GM12878 (cell line): Measurements from ENCODE around the gene ARID3B. TPM values are rescaled to one million over a fixed set of nuclear protein-coding genes. Genes with fewer than 3 reads are reported as not detected.
A peak's percentile ranks its signal among the peaks of the same experiment; 100 is the strongest.

ENCODE experiments used
- ATAC-seq: fragments of 200-7000 bp; cut with Tn5 transposase; 3 replicates; pipeline ENCODE4 v1.9.1; 2020; ENCODE audit warnings: mild to moderate bottlenecking, moderate library complexity
- BruUV-seq: library from RNA; stranded (reverse); fragments of 400-500 nt; replicated peaks from 2 replicates; lab custom pipeline; 2021; lab: Mats Ljungman, UMichigan
- CTCF ChIA-PET: fragments of 300-600 bp; sonication (Branson Sonifier 250); formaldehyde crosslinking; extraction: SDS; loops from one replicate; lab custom pipeline; 2021; ENCODE audit warnings: inconsistent platforms; lab: Yijun Ruan, JAX
- POLR2A ChIA-PET: fragments of 350-600 bp; formaldehyde crosslinking; extraction: SDS; loops from one replicate; lab custom pipeline; 2021; ENCODE audit warnings: inconsistent platforms; lab: Charles Lee
- RAD21 ChIA-PET: fragments of 300-600 bp; sonication (Branson Sonifier 250); formaldehyde crosslinking; loops from one replicate; lab custom pipeline; 2023; ENCODE audit warnings: antibody characterized with exemption; ENCODE audit not compliant: unreplicated experiment; lab: Charles Lee
- SMC1A ChIA-PET: fragments of 300-600 bp; sonication (Branson Sonifier 250); formaldehyde crosslinking; loops from one replicate; lab custom pipeline; 2023; ENCODE audit not compliant: unreplicated experiment, uncharacterized antibody; lab: Charles Lee
- DNase-seq: peaks from one replicate; pipeline ENCODE4 v3.0.0-alpha.2; 2011; ENCODE audit warnings: low read depth, low spot score
- FAIRE-seq: peaks from 3 replicates; lab custom pipeline; 2011; peaks lifted over from hg19 to GRCh38; lab: Jason Lieb, UNC
- H2AFZ ChIP-seq: 2 replicates; pipeline ENCODE4 v1.6.0; 2011; ENCODE audit warnings: low read depth, low read length, control low read depth; ENCODE audit not compliant: control insufficient read depth
- H3K27ac ChIP-seq: 2 replicates; pipeline ENCODE4 v1.5.1; 2011; ENCODE audit warnings: control low read depth; ENCODE audit not compliant: control insufficient read depth, insufficient read depth
- H3K27me3 ChIP-seq, 2 experiments: replicated peaks in 1 of 2; 2 replicates each; pipeline versions ENCODE4 v1.6.0 to v1.6.1; 2011; ENCODE audit warnings: low read length in 1 of 2; ENCODE audit not compliant: control insufficient read depth in 2 of 2, insufficient read depth in 2 of 2
- H3K36me3 ChIP-seq, 2 experiments: 2 replicates each; pipeline ENCODE4 v1.5.1; 2011; ENCODE audit warnings: low read length in 1 of 2; ENCODE audit not compliant: control insufficient read depth in 2 of 2, insufficient read depth in 2 of 2
- H3K4me1 ChIP-seq: 2 replicates; pipeline ENCODE4 v1.6.1; 2011; ENCODE audit warnings: mild to moderate bottlenecking, low read length, moderate library complexity, mixed read lengths; ENCODE audit not compliant: control insufficient read depth, insufficient read depth
- H3K4me2 ChIP-seq: 2 replicates; pipeline ENCODE4 v1.6.0; 2011; ENCODE audit warnings: control low read depth; ENCODE audit not compliant: control insufficient read depth, insufficient read depth
- H3K4me3 ChIP-seq: fragments of 200-600 bp; sonication (generic); 2 replicates; pipeline ENCODE4 v1.5.1; 2016
- H3K79me2 ChIP-seq: 2 replicates; pipeline ENCODE4 v1.6.0; 2011; ENCODE audit warnings: low read length; ENCODE audit not compliant: control insufficient read depth, insufficient read depth
- H3K9ac ChIP-seq: 2 replicates; pipeline ENCODE4 v1.8.0; 2011; ENCODE audit warnings: low read length, control low read depth, mixed read lengths; ENCODE audit not compliant: control insufficient read depth, insufficient read depth
- H3K9me3 ChIP-seq: replicated peaks from 3 replicates; pipeline ENCODE4 v1.5.1; 2011; ENCODE audit warnings: mild to moderate bottlenecking, low read length; ENCODE audit not compliant: control insufficient read depth, insufficient read depth
- H4K20me1 ChIP-seq: 2 replicates; pipeline ENCODE4 v1.6.0; 2011; ENCODE audit not compliant: control insufficient read depth, insufficient read depth
- ASH2L ChIP-seq: fragments of 300-600, 200-600 bp; sonication (generic); IDR thresholded peaks from 2 replicates; pipeline ENCODE4 v1.6.1; 2017; ENCODE audit warnings: low read depth, mild to moderate bottlenecking, borderline replicate concordance
- CHD2 ChIP-seq: IDR thresholded peaks from 2 replicates; pipeline ENCODE4 v1.6.1; 2011; ENCODE audit warnings: low read depth, low read length, improper control_type of control experiment, borderline replicate concordance
- EED ChIP-seq: sonication (generic); IDR thresholded peaks from 2 replicates; pipeline ENCODE4 v1.6.1; 2016; ENCODE audit warnings: antibody characterized with exemption, low read depth
- ELK1 ChIP-seq: IDR thresholded peaks from 2 replicates; pipeline ENCODE4 v1.6.1; 2012; ENCODE audit warnings: low read depth, low read length, improper control_type of control experiment
- EP300 ChIP-seq, 2 experiments: fragments of 150-350 bp in 1 of 2; IDR thresholded peaks; 2 replicates each; pipeline ENCODE4 v1.6.1; 2011 to 2012; ENCODE audit warnings: low read depth in 2 of 2, low read length in 2 of 2, borderline replicate concordance in 1 of 2, improper control_type of control experiment in 1 of 2, inconsistent platforms in 1 of 2; ENCODE audit not compliant: control insufficient read depth in 1 of 2
- ESRRA ChIP-seq: IDR thresholded peaks from 2 replicates; pipeline ENCODE4 v1.6.1; 2012; ENCODE audit warnings: mild to moderate bottlenecking, low read length, improper control_type of control experiment
- HCFC1 ChIP-seq: fragments of 150-350 bp; IDR thresholded peaks from 2 replicates; pipeline ENCODE4 v1.6.1; 2014; ENCODE audit warnings: low read length
- HDGF ChIP-seq: fragments of 450-650 bp; IDR thresholded peaks from 2 replicates; pipeline ENCODE4 v1.6.1; 2016; ENCODE audit warnings: antibody characterized with exemption
- MEF2B ChIP-seq: fragments of 450-650 bp; IDR thresholded peaks from 2 replicates; pipeline ENCODE4 v1.6.1; 2018; ENCODE audit warnings: mild to moderate bottlenecking, moderate library complexity; ENCODE audit not compliant: partially characterized antibody, poor library complexity, severe bottlenecking
- NFYA ChIP-seq: IDR thresholded peaks from 2 replicates; pipeline ENCODE4 v1.6.1; 2011; ENCODE audit warnings: low read depth, mild to moderate bottlenecking, low read length, improper control_type of control experiment, borderline replicate concordance
- NR2F1 ChIP-seq: fragments of 450-650 bp; conservative IDR thresholded peaks from 2 replicates; pipeline ENCODE4 v1.6.1; 2017; ENCODE audit warnings: mild to moderate bottlenecking
- PML ChIP-seq: IDR thresholded peaks from 2 replicates; pipeline ENCODE4 v1.6.1; 2012; ENCODE audit warnings: low read length, inconsistent platforms
- POLR2A ChIP-seq: IDR thresholded peaks from 2 replicates; pipeline ENCODE4 v1.6.1; 2011; ENCODE audit warnings: low read depth, mild to moderate bottlenecking, low read length
- RFX5 ChIP-seq: IDR thresholded peaks from 2 replicates; pipeline ENCODE4 v1.6.1; 2011; ENCODE audit warnings: low read depth, low read length, improper control_type of control experiment
- STAT3 ChIP-seq: IDR thresholded peaks from 2 replicates; pipeline ENCODE4 v1.6.1; 2011; ENCODE audit warnings: low read depth, low read length, improper control_type of control experiment
- TARDBP ChIP-seq: IDR thresholded peaks from 2 replicates; pipeline ENCODE4 v1.6.1; 2016; ENCODE audit warnings: borderline replicate concordance
- TCF3 ChIP-seq: IDR thresholded peaks from 2 replicates; pipeline ENCODE4 v1.6.1; 2012; ENCODE audit warnings: low read depth, mild to moderate bottlenecking, low read length, borderline replicate concordance; ENCODE audit not compliant: insufficient read depth
- WGBS: methylation state at CpG from one replicate; pipeline ENCODE4 v1.1.6; 2016; ENCODE audit warnings: low lambda C conversion rate; ENCODE audit not compliant: insufficient replicate concordance, insufficient coverage; ENCODE audit errors: missing lambda C conversion rate; 5-methylcytosine and 5-hydroxymethylcytosine counted together
- in situ Hi-C: fragments of 300-500 bp; cut with MboI; formaldehyde crosslinking; loops from 9 replicates; pipeline ENCODE4 v1.14.3; 2018; ENCODE audit warnings: mixed read lengths
- intact Hi-C: fragments of 100-400 bp; cut with micrococcal nuclease; formaldehyde crosslinking; loops from one replicate; pipeline ENCODE4 v1.14.2; 2022; ENCODE audit not compliant: unreplicated experiment
- polyA plus RNA-seq, 11 experiments: library from polyadenylated mRNA; depleted of rRNA in 4 of 11; unstranded in 6 of 11; stranded (reverse) in 5 of 11; fragments of >200 nt; fragmentation: Nextera tagmentation in 4 of 11; fragmentation: Illumina TruSeq in 1 of 11; extraction: Ambion mirVana in 4 of 11; extraction: Trizol in 1 of 11; gene quantifications; 1 replicate in 1 of 11; 2 replicates in 10 of 11; pipeline versions ENCODE4 v1.2.1 to v1.2.3, GENCODE V29; 2011 to 2016; ENCODE audit warnings: inconsistent platforms in 2 of 11, missing spikeins in 2 of 11, low read depth in 1 of 11
- total RNA-seq, 4 experiments: library from RNA; depleted of rRNA in 3 of 4; stranded (reverse); fragments of >200 nt in 3 of 4; fragmentation: Illumina TruSeq in 1 of 4; extraction: Trizol in 1 of 4; gene quantifications; 2 replicates each; pipeline versions ENCODE4 v1.2.1 to v1.2.3, GENCODE V29; 2013 to 2021
- TF ChIP-seq, protein P1 (sequence below): IDR thresholded peaks from 2 replicates; pipeline ENCODE4 v1.6.1; 2011; ENCODE audit warnings: low read depth, low read length, improper control_type of control experiment, borderline replicate concordance
- TF ChIP-seq, protein P2 (sequence below): fragments of 450-650 bp; IDR thresholded peaks from 2 replicates; pipeline ENCODE4 v1.6.1; 2017; ENCODE audit warnings: antibody characterized with exemption, mild to moderate bottlenecking, moderate library complexity

ARID3B gene
- total and polyA plus RNA-seq, 10 of the 15 experiments (the other 5 are each of a cell fraction or from before 2014, with no cell fraction given), result 1.1 to 33.4 (median 24.0) TPM

DNA sequence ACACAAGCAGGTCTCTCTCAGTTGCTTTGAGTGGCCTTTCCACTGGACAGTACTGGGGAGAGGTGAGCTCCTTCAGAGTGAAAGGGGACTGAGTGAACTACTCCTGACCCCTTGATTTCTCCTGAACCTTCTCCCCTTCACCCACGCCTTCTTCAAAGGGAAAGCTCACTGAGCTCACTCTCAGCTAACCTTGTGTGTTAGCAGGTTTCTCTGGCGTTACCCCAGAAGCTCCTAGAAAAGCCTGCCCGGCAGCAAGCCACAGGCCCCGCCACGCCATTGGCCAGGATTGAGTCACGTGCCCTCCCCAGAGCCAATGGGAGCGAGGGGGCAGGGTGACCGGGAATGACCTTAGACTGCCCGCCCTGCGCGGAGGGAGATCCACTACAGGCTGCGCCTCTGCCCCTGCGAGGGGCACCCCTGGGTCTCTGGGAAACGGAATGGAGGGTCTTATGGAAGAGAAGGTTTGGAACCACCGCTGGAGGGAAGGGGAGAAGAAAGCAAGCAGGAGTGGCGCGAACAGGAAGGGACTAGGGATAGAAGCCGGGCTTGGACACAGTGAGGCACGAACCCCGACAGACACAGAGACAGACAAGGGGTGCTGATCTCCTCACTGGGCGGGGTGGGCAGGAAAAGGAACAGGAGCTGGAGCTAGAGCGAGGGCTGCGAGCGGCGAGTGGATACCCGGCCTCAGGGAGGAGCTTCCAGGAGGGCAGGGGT lies 57.3 kb downstream of the ARID3B start:
- H4K20me1 ChIP-seq, result no peaks in the 10 kb centered on the region
- DNase-seq (peak; percentile 69), FAIRE-seq (peak; percentile 99), ATAC-seq (peak; percentile 99)
- peak overlapping the region; percentile 95 for H3K4me2 ChIP-seq
- peak overlapping the region; percentile 74 for H3K4me3 ChIP-seq
- H2AFZ ChIP-seq, result peak overlapping the region; percentile 80
- under 1% methylated on average over 26 of the region's 26 CpGs for WGBS
- in situ Hi-C loops (no loop called here), intact Hi-C loops (no loop called here)
- peak overlapping the region; percentile 73 for H3K27ac ChIP-seq
- ChIA-PET SMC1A (interaction anchor here (0.6 to 1.5 kb wide), 10 partner anchors 10 to 173 kb away, joined by 3 to 10 read pairs (median 4); no protein-coding TSS in a partner anchor), RAD21 (interaction anchor here (0.7 to 1.6 kb wide), 7 partner anchors 12 to 58 kb away, joined by 3 to 7 read pairs (median 3); partner anchors contain the start of genes ARID3B and CLK3), CTCF (interaction anchor here (0.5 to 2.0 kb wide), 10 partner anchors 14 to 224 kb away, joined by 3 to 13 read pairs (median 3); no protein-coding TSS in a partner anchor), POLR2A (interaction anchor here (0.6 to 2.0 kb wide), 6 partner anchors 13 to 213 kb away, joined by 3 to 17 read pairs (median 4); partner anchors contain the start of genes ARID3B and CLK3)
- H3K9me3 ChIP-seq, result no peaks in the 10 kb centered on the region
- H3K27me3 ChIP-seq, result no peaks in the 10 kb centered on the region
- BruUV-seq, result no TSS peak
- H3K4me1 ChIP-seq, result peaks cover 12% of the 10 kb centered on the region; the same call in 1 of the 2 replicates
- peak overlapping the region; percentile 81 for H3K9ac ChIP-seq
- peaks cover 3% of the 10 kb centered on the region for H3K79me2 ChIP-seq
- peaks cover 13 to 15% of the 10 kb centered on the region in 2 experiments; a peak in 3 of 4 replicates for H3K36me3 ChIP-seq
- TF ChIP-seq TCF3, result no peak
- TF ChIP-seq, protein P1, sequence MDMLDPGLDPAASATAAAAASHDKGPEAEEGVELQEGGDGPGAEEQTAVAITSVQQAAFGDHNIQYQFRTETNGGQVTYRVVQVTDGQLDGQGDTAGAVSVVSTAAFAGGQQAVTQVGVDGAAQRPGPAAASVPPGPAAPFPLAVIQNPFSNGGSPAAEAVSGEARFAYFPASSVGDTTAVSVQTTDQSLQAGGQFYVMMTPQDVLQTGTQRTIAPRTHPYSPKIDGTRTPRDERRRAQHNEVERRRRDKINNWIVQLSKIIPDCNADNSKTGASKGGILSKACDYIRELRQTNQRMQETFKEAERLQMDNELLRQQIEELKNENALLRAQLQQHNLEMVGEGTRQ, result peak; percentile 95
- TF ChIP-seq, protein P2, sequence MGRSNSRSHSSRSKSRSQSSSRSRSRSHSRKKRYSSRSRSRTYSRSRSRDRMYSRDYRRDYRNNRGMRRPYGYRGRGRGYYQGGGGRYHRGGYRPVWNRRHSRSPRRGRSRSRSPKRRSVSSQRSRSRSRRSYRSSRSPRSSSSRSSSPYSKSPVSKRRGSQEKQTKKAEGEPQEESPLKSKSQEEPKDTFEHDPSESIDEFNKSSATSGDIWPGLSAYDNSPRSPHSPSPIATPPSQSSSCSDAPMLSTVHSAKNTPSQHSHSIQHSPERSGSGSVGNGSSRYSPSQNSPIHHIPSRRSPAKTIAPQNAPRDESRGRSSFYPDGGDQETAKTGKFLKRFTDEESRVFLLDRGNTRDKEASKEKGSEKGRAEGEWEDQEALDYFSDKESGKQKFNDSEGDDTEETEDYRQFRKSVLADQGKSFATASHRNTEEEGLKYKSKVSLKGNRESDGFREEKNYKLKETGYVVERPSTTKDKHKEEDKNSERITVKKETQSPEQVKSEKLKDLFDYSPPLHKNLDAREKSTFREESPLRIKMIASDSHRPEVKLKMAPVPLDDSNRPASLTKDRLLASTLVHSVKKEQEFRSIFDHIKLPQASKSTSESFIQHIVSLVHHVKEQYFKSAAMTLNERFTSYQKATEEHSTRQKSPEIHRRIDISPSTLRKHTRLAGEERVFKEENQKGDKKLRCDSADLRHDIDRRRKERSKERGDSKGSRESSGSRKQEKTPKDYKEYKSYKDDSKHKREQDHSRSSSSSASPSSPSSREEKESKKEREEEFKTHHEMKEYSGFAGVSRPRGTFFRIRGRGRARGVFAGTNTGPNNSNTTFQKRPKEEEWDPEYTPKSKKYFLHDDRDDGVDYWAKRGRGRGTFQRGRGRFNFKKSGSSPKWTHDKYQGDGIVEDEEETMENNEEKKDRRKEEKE, result no peak
- TF ChIP-seq PML, result peak; percentile 94
- TF ChIP-seq NR2F1, result peak; percentile 90
- peak; percentile 92 for TF ChIP-seq RFX5
- TF ChIP-seq STAT3, result no peak
- 0 out of 2 replicates have a peak, but pooled peaks have one; percentile 18 for TF ChIP-seq EED
- peak; percentile 93 for TF ChIP-seq HDGF
- TF ChIP-seq ELK1, result no peak
- TF ChIP-seq ASH2L, result no peak
- TF ChIP-seq MEF2B, result no peak
- no peak for TF ChIP-seq ESRRA
- TF ChIP-seq NFYA, result peak; percentile 69
- TF ChIP-seq HCFC1, result no peak
- peak; percentile 80 for TF ChIP-seq CHD2
- no peak for TF ChIP-seq EP300 (IDR thresholded peaks at IDR 0.05; ENCODE audit: borderline replicate concordance in 1 of 2, control insufficient read depth in 1 of 2, low read depth in 2 of 2, low read length in 2 of 2)
- TF ChIP-seq TARDBP, result peak; percentile 63; the same call in 1 of the 2 replicates
- TF ChIP-seq POLR2A, result peak; percentile 95
